Activated CD4-positive, alpha-beta memory T cell treated with anti-CD3 and anti-CD28 coated beads for 36 hours (primary cell): ENCODE results near the gene SAXO2. TPM values are rescaled to one million over a fixed set of nuclear protein-coding genes. Genes with fewer than 3 reads are reported as not detected.
"Not testable (repeated sequence)": the region's sequence is repeated elsewhere in the genome, so short reads cannot be mapped to it uniquely, and the experiment has no call there.

Experiments used
- CTCF ChIA-PET: fragments of 350-600 bp; sonication (Branson Sonifier 250); formaldehyde crosslinking; loops from one replicate; lab custom pipeline; 2021; ENCODE audit warnings: antibody characterized with exemption, inconsistent platforms; lab: Charles Lee
- POLR2A ChIA-PET: fragments of 350-600 bp; sonication (Branson Sonifier 250); formaldehyde crosslinking; loops from one replicate; lab custom pipeline; 2021; ENCODE audit warnings: antibody characterized with exemption; lab: Charles Lee
- DNase-seq: peaks from one replicate; pipeline ENCODE4 v3.0.0-alpha.2; 2020
- H3K27ac Mint-ChIP-seq: one replicate; pipeline ENCODE4 v1.8.0; 2021; ENCODE audit warnings: mixed read lengths
- H3K27me3 Mint-ChIP-seq: one replicate; pipeline ENCODE4 v1.8.0; 2021; ENCODE audit warnings: mixed read lengths
- H3K36me3 Mint-ChIP-seq: one replicate; pipeline ENCODE4 v1.8.0; 2021; ENCODE audit warnings: mixed read lengths
- H3K4me1 Mint-ChIP-seq: one replicate; pipeline ENCODE4 v1.8.0; 2021; ENCODE audit warnings: low read depth, mixed read lengths
- H3K4me3 Mint-ChIP-seq: one replicate; pipeline ENCODE4 v1.8.0; 2021; ENCODE audit warnings: mild to moderate bottlenecking, mixed read lengths
- H3K9me3 Mint-ChIP-seq: one replicate; pipeline ENCODE4 v1.8.0; 2021; ENCODE audit warnings: mixed read lengths
- intact Hi-C: fragments of 100-400 bp; cut with micrococcal nuclease; formaldehyde crosslinking; loops from one replicate; pipeline ENCODE4 v1.15.1; 2023
- total RNA-seq, 2 experiments: library from RNA; stranded (reverse); gene quantifications; one replicate each; pipeline ENCODE4 v1.2.3, GENCODE V29; 2021

Gene SAXO2
- total RNA-seq, 2 experiments from 2014 or later = 0.81 TPM; not detected in 1

- intact Hi-C loops = no loop called here
- ChIA-PET POLR2A (no interaction called here), CTCF (no interaction called here)
- no peaks in the 10 kb centered on the region for H3K27me3 Mint-ChIP-seq
- H3K4me3 Mint-ChIP-seq = no peak overlapping the region
- no peaks in the 10 kb centered on the region for H3K36me3 Mint-ChIP-seq
- no peaks in the 10 kb centered on the region for H3K9me3 Mint-ChIP-seq
- H3K4me1 Mint-ChIP-seq = no peaks in the 10 kb centered on the region
- no peak overlapping the region for H3K27ac Mint-ChIP-seq
- DNase-seq = no peak
Measured at GRCh38 chr15:82317091-82317489, 54.5 kb downstream of the SAXO2 start.

DNA sequence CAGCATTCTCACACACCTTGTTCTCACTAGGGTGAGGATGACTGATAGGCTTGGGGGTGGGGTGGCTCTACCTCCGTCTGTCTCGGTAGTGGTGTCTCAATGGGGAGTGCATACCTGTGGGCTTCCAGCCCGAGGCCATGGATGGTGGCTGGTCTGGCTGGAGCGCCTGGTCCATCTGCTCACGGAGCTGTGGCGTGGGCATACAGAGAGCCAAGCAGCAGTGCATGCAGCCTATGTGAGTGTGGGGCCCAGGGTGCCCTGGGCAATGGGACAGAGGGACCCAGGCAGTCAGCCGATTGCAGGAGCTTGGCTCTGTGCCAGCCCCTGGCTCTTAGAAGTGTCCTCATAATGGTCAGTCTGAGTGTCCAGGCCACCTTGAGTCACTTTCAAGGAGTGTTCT, 54.9 kb downstream of the SAXO2 start:
- H3K27ac Mint-ChIP-seq, POLR2A ChIA-PET, H3K36me3 Mint-ChIP-seq, intact Hi-C loops, H3K4me1 Mint-ChIP-seq, DNase-seq, H3K9me3 Mint-ChIP-seq, CTCF ChIA-PET, H3K27me3 Mint-ChIP-seq, H3K4me3 Mint-ChIP-seq: not testable (repeated sequence)

- intact Hi-C loops, H3K4me3 Mint-ChIP-seq, POLR2A ChIA-PET, DNase-seq, CTCF ChIA-PET, H3K27ac Mint-ChIP-seq, H3K36me3 Mint-ChIP-seq, H3K4me1 Mint-ChIP-seq, H3K9me3 Mint-ChIP-seq, H3K27me3 Mint-ChIP-seq: not testable (repeated sequence)
Measured at GRCh38 chr15:82318281-82318680, 55.7 kb downstream of the SAXO2 start.

DNA sequence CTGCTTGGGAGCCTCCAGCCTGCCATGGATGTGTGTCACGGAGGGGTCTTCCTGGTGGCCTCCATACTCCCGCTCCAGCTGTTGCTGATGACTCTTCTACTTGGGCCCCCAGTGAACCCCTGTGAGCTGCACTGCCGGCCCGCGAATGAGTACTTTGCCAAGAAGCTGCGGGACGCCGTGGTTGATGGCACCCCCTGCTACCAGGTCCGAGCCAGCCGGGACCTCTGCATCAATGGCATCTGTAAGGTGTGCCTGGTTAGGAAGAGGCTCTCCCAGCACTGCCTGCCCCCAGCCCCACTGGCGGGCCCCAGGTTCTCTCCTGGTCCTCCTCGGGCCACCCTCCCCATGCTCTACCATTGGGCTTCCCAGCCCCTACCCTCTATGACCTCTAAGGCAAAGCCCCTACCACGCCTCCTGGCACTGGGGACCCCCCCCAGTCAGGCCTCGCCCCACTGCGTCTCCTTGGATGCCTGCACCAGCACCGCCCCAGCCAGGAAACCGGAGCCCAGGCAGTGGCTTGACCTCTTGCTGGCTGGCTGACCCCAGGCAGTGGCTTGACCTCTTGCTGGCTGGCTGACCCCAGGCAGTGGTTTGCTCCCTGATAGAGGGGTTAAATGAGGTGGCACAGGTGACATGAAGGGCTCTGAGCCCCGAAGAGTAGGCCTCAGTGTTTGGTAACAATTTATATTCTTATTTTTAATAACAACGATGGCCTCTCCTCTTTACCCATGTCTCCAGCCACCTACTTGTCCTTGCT, 57.1 kb downstream of the SAXO2 start:
- CTCF ChIA-PET, H3K9me3 Mint-ChIP-seq, H3K36me3 Mint-ChIP-seq, POLR2A ChIA-PET, H3K4me1 Mint-ChIP-seq, H3K4me3 Mint-ChIP-seq, DNase-seq, H3K27me3 Mint-ChIP-seq, intact Hi-C loops, H3K27ac Mint-ChIP-seq: not testable (repeated sequence)

DNA sequence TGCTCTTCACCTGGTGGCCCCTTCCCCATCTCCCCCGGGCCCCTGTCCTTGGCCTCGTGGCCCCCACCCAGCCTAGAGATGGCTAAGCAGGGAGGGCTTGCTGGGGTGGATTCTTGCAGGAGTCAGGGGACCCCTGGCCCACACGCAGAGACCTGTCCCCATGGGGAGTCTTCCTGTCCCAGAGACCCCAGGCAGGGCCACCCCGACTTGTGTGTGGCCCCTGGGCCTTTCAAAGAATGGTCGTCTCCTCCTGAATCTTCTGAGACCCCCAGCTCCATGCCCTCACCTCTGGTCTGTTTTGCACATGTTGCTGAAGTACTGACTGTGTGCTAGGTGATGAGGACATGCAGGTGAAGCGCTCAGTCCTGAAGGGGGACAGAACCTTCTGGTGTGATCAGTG, 58.2 kb downstream of the SAXO2 start:
- H3K9me3 Mint-ChIP-seq, H3K36me3 Mint-ChIP-seq, H3K4me3 Mint-ChIP-seq, H3K27ac Mint-ChIP-seq, DNase-seq, CTCF ChIA-PET, POLR2A ChIA-PET, H3K27me3 Mint-ChIP-seq, intact Hi-C loops, H3K4me1 Mint-ChIP-seq: not testable (repeated sequence)

DNA sequence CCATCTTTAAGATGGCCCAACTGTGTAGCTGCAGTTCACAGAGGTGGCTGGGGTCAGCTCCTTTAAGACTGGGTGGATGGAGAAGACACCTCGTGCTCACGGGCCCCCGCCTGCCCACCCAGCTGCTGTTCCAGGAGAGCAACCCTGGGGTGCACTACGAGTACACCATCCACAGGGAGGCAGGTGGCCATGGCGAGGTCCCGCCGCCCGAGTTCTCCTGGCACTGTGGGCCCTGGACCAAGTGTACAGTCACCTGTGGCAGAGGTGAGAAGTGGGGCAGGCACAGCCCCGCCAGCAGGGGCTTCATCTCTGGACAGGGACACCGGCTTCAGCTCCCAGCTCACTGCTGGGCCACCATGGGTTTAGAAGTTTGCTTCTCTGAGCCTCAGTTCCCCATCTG, 59.9 kb downstream of the SAXO2 start:
- H3K4me1 Mint-ChIP-seq, DNase-seq, H3K4me3 Mint-ChIP-seq, H3K36me3 Mint-ChIP-seq, H3K27ac Mint-ChIP-seq, H3K9me3 Mint-ChIP-seq, POLR2A ChIA-PET, intact Hi-C loops, H3K27me3 Mint-ChIP-seq, CTCF ChIA-PET: not testable (repeated sequence)

GRCh38 chr15:82324831-82325230, 62.2 kb downstream of the SAXO2 start:
- H3K4me1 Mint-ChIP-seq, CTCF ChIA-PET, H3K9me3 Mint-ChIP-seq, H3K4me3 Mint-ChIP-seq, intact Hi-C loops, H3K36me3 Mint-ChIP-seq, H3K27me3 Mint-ChIP-seq, POLR2A ChIA-PET, DNase-seq, H3K27ac Mint-ChIP-seq: not testable (repeated sequence)

DNA sequence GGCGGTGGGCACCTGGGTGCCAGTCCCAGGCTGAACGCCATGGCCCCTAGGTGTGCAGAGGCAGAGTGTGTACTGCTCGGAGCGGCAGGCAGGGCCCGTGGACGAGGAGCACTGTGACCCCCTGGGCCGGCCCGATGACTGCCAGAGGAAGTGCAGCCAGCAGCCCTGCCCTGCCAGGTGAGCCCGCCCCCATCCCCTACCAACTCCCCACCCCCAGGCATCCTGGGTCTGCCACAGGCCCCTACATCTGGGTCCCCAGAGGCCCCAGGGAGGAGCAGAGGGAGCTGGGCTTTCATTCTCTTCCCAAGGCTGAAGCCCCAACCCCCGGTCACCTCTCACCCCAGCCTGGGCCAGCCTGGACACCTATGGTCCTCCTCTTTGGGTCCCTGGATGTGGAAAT, 63.0 kb downstream of the SAXO2 start:
- H3K27ac Mint-ChIP-seq, H3K36me3 Mint-ChIP-seq, H3K9me3 Mint-ChIP-seq, DNase-seq, CTCF ChIA-PET, H3K27me3 Mint-ChIP-seq, POLR2A ChIA-PET, intact Hi-C loops, H3K4me1 Mint-ChIP-seq, H3K4me3 Mint-ChIP-seq: not testable (repeated sequence)

DNA sequence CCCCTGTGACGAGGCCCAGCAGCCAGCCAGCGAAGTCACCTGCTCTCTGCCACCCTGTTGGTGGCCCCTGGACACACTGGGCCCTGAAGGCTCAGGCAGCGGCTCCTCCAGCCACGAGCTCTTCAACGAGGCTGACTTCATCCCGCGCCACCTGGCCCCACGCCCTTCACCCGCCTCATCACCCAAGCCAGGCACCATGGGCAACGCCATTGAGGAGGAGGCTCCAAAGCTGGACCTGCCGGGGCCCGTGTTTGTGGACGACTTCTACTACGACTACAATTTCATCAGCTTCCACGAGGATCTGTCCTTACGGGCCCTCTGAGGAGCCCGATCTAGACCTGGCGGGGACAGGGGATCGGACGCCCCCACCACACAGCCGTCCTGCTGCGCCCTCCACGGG, 64.3 kb downstream of the SAXO2 start:
- H3K36me3 Mint-ChIP-seq, intact Hi-C loops, H3K27me3 Mint-ChIP-seq, CTCF ChIA-PET, DNase-seq, H3K4me3 Mint-ChIP-seq, H3K27ac Mint-ChIP-seq, H3K4me1 Mint-ChIP-seq, POLR2A ChIA-PET, H3K9me3 Mint-ChIP-seq: not testable (repeated sequence)

DNA sequence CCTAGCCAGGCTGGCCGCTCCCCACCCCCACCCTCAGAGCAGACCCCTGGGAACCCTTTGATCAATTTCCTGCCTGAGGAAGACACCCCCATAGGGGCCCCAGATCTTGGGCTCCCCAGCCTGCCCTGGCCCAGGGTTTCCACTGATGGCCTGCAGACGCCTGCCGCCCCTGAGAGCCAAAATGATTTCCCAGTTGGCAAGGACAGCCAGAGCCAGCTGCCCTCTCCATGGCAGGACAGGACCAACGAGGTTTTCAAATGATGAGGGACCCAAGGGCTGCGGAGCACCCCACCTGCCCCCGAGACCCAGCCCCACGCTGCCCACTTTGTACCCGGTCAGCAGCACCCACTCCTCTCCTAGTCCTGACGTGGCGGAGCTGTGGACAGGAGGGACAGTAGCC, 64.8 kb downstream of the SAXO2 start:
- H3K27me3 Mint-ChIP-seq, DNase-seq, H3K36me3 Mint-ChIP-seq, H3K4me3 Mint-ChIP-seq, intact Hi-C loops, CTCF ChIA-PET, POLR2A ChIA-PET, H3K27ac Mint-ChIP-seq, H3K4me1 Mint-ChIP-seq, H3K9me3 Mint-ChIP-seq: not testable (repeated sequence)

- CTCF ChIA-PET, H3K27ac Mint-ChIP-seq, H3K4me3 Mint-ChIP-seq, H3K9me3 Mint-ChIP-seq, H3K4me1 Mint-ChIP-seq, intact Hi-C loops, POLR2A ChIA-PET, H3K27me3 Mint-ChIP-seq, H3K36me3 Mint-ChIP-seq, DNase-seq: not testable (repeated sequence)
Measured at GRCh38 chr15:82329039-82329438, 66.4 kb downstream of the SAXO2 start.

- intact Hi-C loops, POLR2A ChIA-PET, H3K27ac Mint-ChIP-seq: not testable (repeated sequence)
Measured at GRCh38 chr15:82330921-82331320, 68.3 kb downstream of the SAXO2 start.

DNA sequence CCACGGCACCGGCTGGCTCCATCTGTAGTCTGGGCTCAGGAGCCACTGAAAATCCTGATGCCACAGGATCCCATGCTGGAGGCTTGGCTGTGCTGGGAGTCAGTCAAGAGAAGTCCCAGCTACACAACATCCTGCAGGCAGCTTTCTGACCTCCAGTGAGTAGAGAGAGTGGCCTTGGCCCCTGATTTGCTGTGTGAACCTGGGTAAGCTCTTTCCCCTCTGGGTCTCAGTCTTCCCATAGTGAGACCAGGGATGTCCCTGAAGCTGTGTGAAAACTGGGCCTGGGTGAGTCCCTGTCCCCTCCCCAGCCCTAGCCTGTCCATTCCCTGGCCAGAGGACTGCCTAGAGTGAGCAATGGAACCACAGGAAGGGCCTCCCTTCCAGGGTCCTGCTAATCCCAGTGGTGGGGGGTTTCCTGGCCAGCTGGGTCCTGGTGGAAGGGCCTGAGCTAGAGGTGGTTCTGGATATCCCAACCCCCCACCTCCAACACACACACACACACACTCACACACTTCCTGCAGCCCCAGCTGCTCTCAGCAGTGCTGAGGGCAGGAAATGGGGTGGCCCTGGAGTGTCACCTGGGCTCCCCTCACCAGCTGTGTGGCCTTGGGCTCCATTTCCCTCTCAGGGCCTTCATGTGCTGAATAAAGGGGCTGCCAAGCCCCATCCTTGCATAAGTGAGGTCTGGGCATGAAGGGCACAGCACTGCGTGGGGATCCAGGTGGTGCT, 69.1 kb downstream of the SAXO2 start:
- POLR2A ChIA-PET, H3K9me3 Mint-ChIP-seq, H3K27me3 Mint-ChIP-seq, DNase-seq, H3K27ac Mint-ChIP-seq, H3K4me3 Mint-ChIP-seq, CTCF ChIA-PET, H3K36me3 Mint-ChIP-seq, intact Hi-C loops, H3K4me1 Mint-ChIP-seq: not testable (repeated sequence)

More at GRCh38 chr15:82330921-82331320, 68.3 kb downstream of the SAXO2 start:
- H3K9me3 Mint-ChIP-seq, H3K4me1 Mint-ChIP-seq, H3K4me3 Mint-ChIP-seq, H3K27me3 Mint-ChIP-seq, CTCF ChIA-PET, H3K36me3 Mint-ChIP-seq, DNase-seq: not testable (repeated sequence)
